KMS-11 (cell line): Measurements from ENCODE around the gene GLCE.
"Not testable (repeated sequence)": the region's sequence is repeated elsewhere in the genome, so short reads cannot be mapped to it uniquely, and the experiment has no call there.

Source experiments
- H2AFZ ChIP-seq: fragments of 200-600 bp; sonication (generic); 2 replicates; pipeline ENCODE4 v1.6.1; 2016; ENCODE audit warnings: antibody characterized with exemption, mixed run types, low read depth
- H3K27ac ChIP-seq: fragments of 200-600 bp; sonication (generic); 2 replicates; pipeline ENCODE4 v1.6.1; 2016; ENCODE audit warnings: mild to moderate bottlenecking, mixed run types
- H3K27me3 ChIP-seq: fragments of 200-600 bp; sonication (generic); 2 replicates; pipeline ENCODE4 v1.6.1; 2017; ENCODE audit warnings: mild to moderate bottlenecking, low read depth, mixed run types, moderate library complexity; ENCODE audit not compliant: insufficient read depth
- H3K36me3 ChIP-seq: fragments of 200-600 bp; sonication (generic); 2 replicates; pipeline ENCODE4 v1.6.1; 2017; ENCODE audit warnings: mild to moderate bottlenecking, mixed run types; ENCODE audit not compliant: insufficient read depth
- H3K4me1 ChIP-seq: fragments of 200-600 bp; sonication (generic); 2 replicates; pipeline ENCODE4 v1.6.1; 2016; ENCODE audit warnings: mild to moderate bottlenecking, low read depth, mixed run types; ENCODE audit not compliant: poor library complexity, severe bottlenecking
- H3K4me2 ChIP-seq: fragments of 200-600 bp; sonication (generic); 2 replicates; pipeline ENCODE4 v1.7.0; 2016; ENCODE audit warnings: mild to moderate bottlenecking, mixed run types
- H3K4me3 ChIP-seq: fragments of 200-600 bp; sonication (generic); IDR thresholded peaks from 2 replicates; pipeline ENCODE4 v1.6.1; 2017; ENCODE audit warnings: low read depth, low read length, mixed read lengths; ENCODE audit not compliant: insufficient read depth
- H3K79me2 ChIP-seq: fragments of 200-600 bp; sonication (generic); 2 replicates; pipeline ENCODE4 v1.6.1; 2016; ENCODE audit warnings: low read depth, mixed run types; ENCODE audit not compliant: insufficient read depth
- H3K9ac ChIP-seq: fragments of 200-600 bp; sonication (generic); 2 replicates; pipeline ENCODE4 v1.6.1; 2016; ENCODE audit warnings: mild to moderate bottlenecking, mixed run types
- H4K20me1 ChIP-seq: fragments of 200-600 bp; sonication (generic); 2 replicates; pipeline ENCODE4 v1.6.1; 2016; ENCODE audit warnings: mild to moderate bottlenecking, mixed run types; ENCODE audit not compliant: insufficient read depth
- TF ChIP-seq, protein P1 (sequence below): fragments of 200-600 bp; sonication (generic); conservative IDR thresholded peaks from 2 replicates; pipeline ENCODE4 v1.6.1; 2017; ENCODE audit warnings: low read depth, mild to moderate bottlenecking, antibody characterized with exemption, low read length, moderate library complexity, mixed read lengths

The GLCE gene

DNA sequence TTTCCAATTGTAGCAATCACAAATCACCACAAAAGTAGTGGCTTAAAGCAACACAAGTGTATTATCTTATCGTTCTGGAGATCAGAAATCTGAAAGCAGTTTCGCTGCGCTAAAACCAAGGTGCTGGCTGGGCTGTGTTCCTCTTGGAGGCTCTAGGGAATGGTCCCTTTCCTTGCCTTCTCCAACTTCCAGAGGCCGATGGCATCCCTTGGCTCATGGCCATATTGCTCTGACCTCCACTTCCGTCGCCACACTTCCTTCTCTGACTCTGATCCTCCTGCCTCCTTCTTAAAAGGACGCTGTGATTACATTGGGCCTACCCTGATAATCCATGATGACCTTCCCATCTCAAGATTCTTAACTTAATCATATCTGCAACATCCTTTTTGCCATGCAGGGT lies 127.6 kb downstream of the GLCE start:
- no peak overlapping the region for H3K27ac ChIP-seq
- H3K27me3 ChIP-seq, result no peaks in the 10 kb centered on the region
- H3K79me2 ChIP-seq, result no peaks in the 10 kb centered on the region
- H3K4me1 ChIP-seq, result no peaks in the 10 kb centered on the region
- H2AFZ ChIP-seq, result no peak overlapping the region
- H3K4me2 ChIP-seq, result no peak overlapping the region
- no peaks in the 10 kb centered on the region for H3K36me3 ChIP-seq
- H4K20me1 ChIP-seq, result no peaks in the 10 kb centered on the region
- TF ChIP-seq, protein P1, sequence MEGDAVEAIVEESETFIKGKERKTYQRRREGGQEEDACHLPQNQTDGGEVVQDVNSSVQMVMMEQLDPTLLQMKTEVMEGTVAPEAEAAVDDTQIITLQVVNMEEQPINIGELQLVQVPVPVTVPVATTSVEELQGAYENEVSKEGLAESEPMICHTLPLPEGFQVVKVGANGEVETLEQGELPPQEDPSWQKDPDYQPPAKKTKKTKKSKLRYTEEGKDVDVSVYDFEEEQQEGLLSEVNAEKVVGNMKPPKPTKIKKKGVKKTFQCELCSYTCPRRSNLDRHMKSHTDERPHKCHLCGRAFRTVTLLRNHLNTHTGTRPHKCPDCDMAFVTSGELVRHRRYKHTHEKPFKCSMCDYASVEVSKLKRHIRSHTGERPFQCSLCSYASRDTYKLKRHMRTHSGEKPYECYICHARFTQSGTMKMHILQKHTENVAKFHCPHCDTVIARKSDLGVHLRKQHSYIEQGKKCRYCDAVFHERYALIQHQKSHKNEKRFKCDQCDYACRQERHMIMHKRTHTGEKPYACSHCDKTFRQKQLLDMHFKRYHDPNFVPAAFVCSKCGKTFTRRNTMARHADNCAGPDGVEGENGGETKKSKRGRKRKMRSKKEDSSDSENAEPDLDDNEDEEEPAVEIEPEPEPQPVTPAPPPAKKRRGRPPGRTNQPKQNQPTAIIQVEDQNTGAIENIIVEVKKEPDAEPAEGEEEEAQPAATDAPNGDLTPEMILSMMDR, result no peak
- H3K4me3 ChIP-seq, result no peak overlapping the region
- no peak overlapping the region for H3K9ac ChIP-seq

DNA sequence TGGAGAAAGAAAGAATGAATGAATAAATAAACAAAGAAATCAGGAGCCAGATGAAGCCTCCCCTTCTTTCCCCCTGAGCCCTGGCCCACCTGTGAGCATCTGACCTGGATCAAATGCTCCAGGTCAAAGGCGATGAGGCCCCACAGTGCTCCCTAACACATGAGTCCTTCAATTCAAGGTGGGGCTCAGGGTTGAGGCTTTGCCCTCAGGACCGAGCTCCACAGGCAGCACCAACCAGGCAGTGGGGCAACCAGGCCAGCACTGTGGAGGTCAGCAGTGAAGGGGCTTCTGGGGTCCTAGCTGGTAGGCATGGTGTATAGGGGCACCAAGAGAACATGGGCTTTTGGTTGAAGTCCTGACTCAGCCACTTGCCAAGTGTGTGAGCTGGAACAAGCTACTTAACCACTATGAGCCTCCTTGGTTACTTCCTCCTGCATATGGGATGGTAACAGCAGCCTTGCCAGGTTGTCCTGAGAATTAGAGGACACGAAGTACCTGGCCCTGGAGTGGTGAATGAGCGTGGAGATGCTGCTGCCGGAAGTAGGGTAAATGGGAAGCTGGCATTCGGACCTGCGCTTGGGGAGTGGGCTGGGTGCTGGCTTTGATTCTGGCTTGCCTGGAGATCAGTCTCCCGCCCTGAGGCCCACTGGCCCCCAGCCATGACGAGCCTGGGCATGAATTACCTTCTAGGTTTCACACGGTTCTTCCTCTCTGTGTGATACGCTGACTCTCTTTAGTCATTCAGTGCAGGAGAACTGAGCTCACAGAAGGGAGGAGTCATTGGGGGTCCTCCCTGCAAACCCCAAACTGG lies 128.3 kb downstream of the GLCE start:
- TF ChIP-seq, protein P1, result no peak
- H3K27me3 ChIP-seq, result no peaks in the 10 kb centered on the region
- no peak overlapping the region for H3K9ac ChIP-seq
- no peak overlapping the region for H3K27ac ChIP-seq
- no peak overlapping the region for H3K4me2 ChIP-seq
- no peak overlapping the region for H2AFZ ChIP-seq
- no peaks in the 10 kb centered on the region for H3K36me3 ChIP-seq
- H3K4me1 ChIP-seq, result no peaks in the 10 kb centered on the region
- H3K79me2 ChIP-seq, result no peaks in the 10 kb centered on the region
- H3K4me3 ChIP-seq, result no peak overlapping the region
- H4K20me1 ChIP-seq, result no peaks in the 10 kb centered on the region

DNA sequence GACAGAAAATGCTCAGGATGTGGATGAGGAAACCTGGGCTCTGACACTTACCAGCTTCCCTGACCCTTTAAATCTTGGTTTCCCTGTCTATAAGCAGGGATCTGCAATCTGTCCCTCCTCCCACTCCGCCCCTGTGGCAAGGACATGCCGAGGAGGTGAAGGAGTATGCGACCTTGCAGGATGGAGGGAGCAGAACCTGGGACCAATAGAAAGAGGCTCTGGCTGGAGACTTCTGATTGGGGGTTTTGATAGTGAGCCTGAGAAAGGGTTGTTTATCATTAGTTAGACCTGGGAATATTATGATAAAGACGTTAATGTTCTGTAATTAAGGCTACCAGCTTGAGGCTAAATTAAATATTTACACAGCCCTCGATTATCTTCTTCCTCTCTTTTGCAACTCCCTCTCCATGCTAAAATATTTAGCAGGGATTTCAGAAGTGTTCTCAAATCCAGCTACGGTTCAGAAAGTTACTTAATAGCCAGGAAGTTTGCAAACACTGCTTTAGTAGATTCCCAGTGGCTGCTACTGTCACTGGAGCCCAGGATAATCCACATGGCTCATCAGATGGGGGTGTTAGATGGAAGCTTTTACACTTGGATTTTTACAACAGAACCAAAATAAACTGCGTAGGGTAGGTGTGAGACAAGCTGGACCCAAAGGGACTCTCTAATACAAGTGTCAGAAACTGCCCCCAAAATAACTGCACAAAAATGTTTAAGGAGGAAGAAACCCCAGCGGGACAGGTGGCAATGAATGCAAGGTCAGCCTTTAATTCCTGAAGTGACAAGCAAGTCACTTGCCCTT lies 129.1 kb downstream of the GLCE start:
- TF ChIP-seq, protein P1, result no peak
- Histone ChIP-seq H3K9ac (no peak overlapping the region), H3K4me3 (no peak overlapping the region), H3K27me3 (no peaks in the 10 kb centered on the region), H3K27ac (no peak overlapping the region), H3K36me3 (no peaks in the 10 kb centered on the region), H3K4me1 (no peaks in the 10 kb centered on the region), H4K20me1 (no peaks in the 10 kb centered on the region), H2AFZ (no peak overlapping the region), H3K4me2 (no peak overlapping the region), H3K79me2 (no peaks in the 10 kb centered on the region)

DNA sequence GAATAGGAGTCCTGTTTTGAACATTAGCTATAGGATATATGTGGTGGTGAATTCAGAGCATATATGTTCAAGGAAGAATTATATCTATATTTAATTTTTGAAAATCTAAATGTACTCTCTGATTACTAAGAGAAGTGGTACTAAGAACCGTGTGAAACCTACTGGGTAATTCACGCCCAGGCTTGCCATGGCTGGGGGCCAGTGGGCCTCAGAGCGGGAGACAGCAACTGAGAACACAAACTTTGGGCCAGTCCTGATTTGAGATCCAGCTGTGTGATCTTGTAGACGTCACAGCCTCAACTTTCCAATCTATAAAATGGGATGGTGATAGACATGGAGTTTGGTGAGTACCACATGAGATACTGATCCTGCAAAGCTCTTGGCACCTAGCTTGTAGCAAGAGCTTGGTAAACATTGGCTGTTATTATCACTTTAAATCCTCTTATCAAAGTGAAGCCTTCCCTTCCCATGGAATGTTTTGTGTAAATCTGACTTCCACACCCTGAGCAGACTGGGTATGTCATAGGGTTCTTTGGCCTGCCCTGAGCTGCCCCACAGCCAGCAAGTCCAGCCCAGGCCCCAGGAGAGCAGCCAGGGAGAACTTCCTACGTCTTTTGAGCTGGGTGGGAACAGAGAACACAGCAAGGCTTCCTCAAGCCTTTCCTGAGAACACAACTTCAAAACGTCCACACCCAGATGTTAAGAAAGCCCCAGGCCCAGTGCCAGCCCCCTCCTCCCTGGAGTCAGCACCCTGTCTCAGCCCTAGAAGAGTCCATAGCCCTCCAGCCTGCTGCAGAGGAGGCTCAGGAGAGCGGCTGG lies 130.1 kb downstream of the GLCE start:
- Histone ChIP-seq H3K27ac (no peak overlapping the region), H2AFZ (no peak overlapping the region)

DNA sequence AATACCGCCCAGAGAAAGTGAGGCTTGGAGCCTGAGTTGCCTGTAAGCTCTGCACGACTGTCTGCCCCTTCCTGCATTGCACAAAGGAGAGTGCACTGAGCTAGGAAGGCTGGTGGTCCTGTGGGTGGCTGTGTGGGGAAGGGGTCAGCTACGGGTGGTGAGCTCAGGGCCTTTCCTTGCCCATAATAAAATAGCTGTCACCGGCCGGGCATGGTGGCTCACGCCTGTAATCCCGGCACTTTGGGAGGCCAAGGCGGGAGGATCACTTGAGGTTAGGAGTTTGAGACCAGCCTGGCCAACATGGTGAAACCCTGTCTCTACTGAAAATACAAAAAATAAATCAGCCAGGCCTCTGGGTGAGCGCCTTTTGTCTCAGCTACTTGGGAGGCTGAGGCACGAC lies 131.2 kb downstream of the GLCE start:
- not testable (repeated sequence) for H3K36me3 ChIP-seq, H3K27me3 ChIP-seq, H3K4me3 ChIP-seq, H3K79me2 ChIP-seq, H3K4me2 ChIP-seq, H4K20me1 ChIP-seq, H2AFZ ChIP-seq, H3K4me1 ChIP-seq, H3K9ac ChIP-seq, H3K27ac ChIP-seq

More for the DNA sequence above, 130.1 kb downstream of the GLCE start:
- Histone ChIP-seq H4K20me1 (no peaks in the 10 kb centered on the region), H3K36me3 (no peaks in the 10 kb centered on the region), H3K4me3 (no peak overlapping the region), H3K79me2 (no peaks in the 10 kb centered on the region), H3K27me3 (no peaks in the 10 kb centered on the region), H3K9ac (no peak overlapping the region), H3K4me1 (no peaks in the 10 kb centered on the region), H3K4me2 (no peak overlapping the region)
- TF ChIP-seq, protein P1, result no peak
